ENCODE results near the gene SCARB1. TPM values are rescaled to one million over a fixed set of nuclear protein-coding genes. Genes with fewer than 3 reads are reported as not detected.
A peak's percentile ranks its signal among the peaks of the same experiment; 100 is the strongest.
"Not testable (repeated sequence)": the region's sequence is repeated elsewhere in the genome, so short reads cannot be mapped to it uniquely, and the experiment has no call there.

Gene SCARB1
- total and polyA plus RNA-seq, 2 of the 13 experiments (the other 11 are each of a cell fraction or from before 2014, with no cell fraction given), result 63.4 to 160 TPM

DNA sequence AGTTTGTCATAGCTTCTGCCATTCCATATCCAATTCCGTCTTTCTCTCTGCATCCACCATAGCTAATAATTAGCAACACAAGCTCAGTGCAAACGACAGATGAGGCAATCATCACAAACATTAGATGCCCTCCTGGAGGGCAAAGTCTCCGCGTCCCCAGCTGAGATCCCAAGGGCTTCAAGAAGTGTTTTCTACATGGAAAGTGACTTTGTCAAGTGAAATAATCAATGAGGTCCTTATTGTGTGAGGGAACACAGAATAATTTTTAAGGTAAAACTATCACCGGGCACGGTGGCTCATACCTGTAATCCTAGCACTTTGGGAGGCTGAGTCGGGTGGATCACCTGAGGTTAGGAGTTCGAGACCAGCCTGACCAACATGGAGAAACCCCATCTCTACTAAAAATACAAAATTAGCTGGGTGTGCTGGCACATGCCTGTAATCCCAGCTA, 36.7 kb upstream of the SCARB1 start (continued):
- TF ChIP-seq ADNP (CRISPR knock-in tag; IDR thresholded peaks at IDR 0.05) (peak; percentile 71), SPEN (CRISPR knock-in tag; IDR thresholded peaks at IDR 0.05; ENCODE audit: low read depth) (peak; percentile 71; the same call in 1 of the 2 replicates), SP5 (CRISPR knock-in tag; IDR thresholded peaks at IDR 0.05; ENCODE audit: borderline replicate concordance, low read depth) (0 out of 2 replicates have a peak, but pooled peaks have one; percentile 42), ZNF205 (CRISPR knock-in tag; IDR thresholded peaks at IDR 0.05) (peak; percentile 86), ZNF292 (CRISPR knock-in tag; IDR thresholded peaks at IDR 0.05; ENCODE audit: borderline replicate concordance, low read depth) (peak; percentile 70; the same call in 1 of the 2 replicates), SIN3A (IDR thresholded peaks at IDR 0.05; ENCODE audit: borderline replicate concordance, low read depth, low read length) (peak; percentile 48; the same call in 1 of the 2 replicates), MEIS2 (CRISPR knock-in tag; IDR thresholded peaks at IDR 0.05) (peak; percentile 76; the same call in 1 of the 2 replicates), POLR2G (IDR thresholded peaks at IDR 0.05; ENCODE audit: low read depth, low read length) (peak; percentile 39; the same call in 1 of the 2 replicates), ZFP1 (CRISPR knock-in tag; IDR thresholded peaks at IDR 0.05) (peak; percentile 54; the same call in 1 of the 2 replicates), TGIF2 (CRISPR knock-in tag; IDR thresholded peaks at IDR 0.05) (0 out of 2 replicates have a peak, but pooled peaks have one; percentile 48), LCORL (CRISPR knock-in tag; IDR thresholded peaks at IDR 0.05) (peak; percentile 31; the same call in 1 of the 2 replicates), ZBTB20 (CRISPR knock-in tag; IDR thresholded peaks at IDR 0.05; ENCODE audit: borderline replicate concordance, low read depth) (peak; percentile 76; the same call in 1 of the 2 replicates), ZFY (CRISPR knock-in tag; IDR thresholded peaks at IDR 0.05) (peak; percentile 35; the same call in 1 of the 2 replicates), CEBPB (IDR thresholded peaks at IDR 0.05; ENCODE audit: borderline replicate concordance, low read depth, low read length) (peak; percentile 98), MYC (CRISPR knock-in tag; IDR thresholded peaks at IDR 0.05; ENCODE audit: borderline replicate concordance) (peak; percentile 18; the same call in 1 of the 2 replicates), ZNF124 (CRISPR knock-in tag; IDR thresholded peaks at IDR 0.05) (peak; percentile 62; the same call in 1 of the 2 replicates), SOX5 (CRISPR knock-in tag; IDR thresholded peaks at IDR 0.05; ENCODE audit: borderline replicate concordance) (peak; percentile 74), KDM2A (CRISPR knock-in tag; IDR thresholded peaks at IDR 0.05; ENCODE audit: borderline replicate concordance, low read depth) (peak; percentile 54; the same call in 1 of the 2 replicates), TARDBP (CRISPR knock-in tag; IDR thresholded peaks at IDR 0.05) (peak; percentile 54; the same call in 1 of the 2 replicates), FOXA1 (CRISPR knock-in tag; IDR thresholded peaks at IDR 0.05) (peak; percentile 67; the same call in 1 of the 2 replicates), ZNF350 (CRISPR knock-in tag; IDR thresholded peaks at IDR 0.05; ENCODE audit: borderline replicate concordance, low read depth) (0 out of 2 replicates have a peak, but pooled peaks have one; percentile 20)
- TF ChIP-seq, protein P1, sequence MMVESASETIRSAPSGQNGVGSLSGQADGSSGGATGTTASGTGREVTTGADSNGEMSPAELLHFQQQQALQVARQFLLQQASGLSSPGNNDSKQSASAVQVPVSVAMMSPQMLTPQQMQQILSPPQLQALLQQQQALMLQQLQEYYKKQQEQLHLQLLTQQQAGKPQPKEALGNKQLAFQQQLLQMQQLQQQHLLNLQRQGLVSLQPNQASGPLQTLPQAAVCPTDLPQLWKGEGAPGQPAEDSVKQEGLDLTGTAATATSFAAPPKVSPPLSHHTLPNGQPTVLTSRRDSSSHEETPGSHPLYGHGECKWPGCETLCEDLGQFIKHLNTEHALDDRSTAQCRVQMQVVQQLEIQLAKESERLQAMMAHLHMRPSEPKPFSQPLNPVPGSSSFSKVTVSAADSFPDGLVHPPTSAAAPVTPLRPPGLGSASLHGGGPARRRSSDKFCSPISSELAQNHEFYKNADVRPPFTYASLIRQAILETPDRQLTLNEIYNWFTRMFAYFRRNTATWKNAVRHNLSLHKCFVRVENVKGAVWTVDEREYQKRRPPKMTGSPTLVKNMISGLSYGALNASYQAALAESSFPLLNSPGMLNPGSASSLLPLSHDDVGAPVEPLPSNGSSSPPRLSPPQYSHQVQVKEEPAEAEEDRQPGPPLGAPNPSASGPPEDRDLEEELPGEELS (CRISPR knock-in tag; IDR thresholded peaks at IDR 0.05), result peak; percentile 90
- TF ChIP-seq LCORL, FOXA1 (IDR thresholded peaks at IDR 0.05): not testable (repeated sequence)
- TF ChIP-seq, protein P2, sequence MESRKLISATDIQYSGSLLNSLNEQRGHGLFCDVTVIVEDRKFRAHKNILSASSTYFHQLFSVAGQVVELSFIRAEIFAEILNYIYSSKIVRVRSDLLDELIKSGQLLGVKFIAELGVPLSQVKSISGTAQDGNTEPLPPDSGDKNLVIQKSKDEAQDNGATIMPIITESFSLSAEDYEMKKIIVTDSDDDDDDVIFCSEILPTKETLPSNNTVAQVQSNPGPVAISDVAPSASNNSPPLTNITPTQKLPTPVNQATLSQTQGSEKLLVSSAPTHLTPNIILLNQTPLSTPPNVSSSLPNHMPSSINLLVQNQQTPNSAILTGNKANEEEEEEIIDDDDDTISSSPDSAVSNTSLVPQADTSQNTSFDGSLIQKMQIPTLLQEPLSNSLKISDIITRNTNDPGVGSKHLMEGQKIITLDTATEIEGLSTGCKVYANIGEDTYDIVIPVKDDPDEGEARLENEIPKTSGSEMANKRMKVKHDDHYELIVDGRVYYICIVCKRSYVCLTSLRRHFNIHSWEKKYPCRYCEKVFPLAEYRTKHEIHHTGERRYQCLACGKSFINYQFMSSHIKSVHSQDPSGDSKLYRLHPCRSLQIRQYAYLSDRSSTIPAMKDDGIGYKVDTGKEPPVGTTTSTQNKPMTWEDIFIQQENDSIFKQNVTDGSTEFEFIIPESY (CRISPR knock-in tag; IDR thresholded peaks at IDR 0.05), result 0 out of 2 replicates have a peak, but pooled peaks have one; percentile 26
- TF ChIP-seq, protein P3, sequence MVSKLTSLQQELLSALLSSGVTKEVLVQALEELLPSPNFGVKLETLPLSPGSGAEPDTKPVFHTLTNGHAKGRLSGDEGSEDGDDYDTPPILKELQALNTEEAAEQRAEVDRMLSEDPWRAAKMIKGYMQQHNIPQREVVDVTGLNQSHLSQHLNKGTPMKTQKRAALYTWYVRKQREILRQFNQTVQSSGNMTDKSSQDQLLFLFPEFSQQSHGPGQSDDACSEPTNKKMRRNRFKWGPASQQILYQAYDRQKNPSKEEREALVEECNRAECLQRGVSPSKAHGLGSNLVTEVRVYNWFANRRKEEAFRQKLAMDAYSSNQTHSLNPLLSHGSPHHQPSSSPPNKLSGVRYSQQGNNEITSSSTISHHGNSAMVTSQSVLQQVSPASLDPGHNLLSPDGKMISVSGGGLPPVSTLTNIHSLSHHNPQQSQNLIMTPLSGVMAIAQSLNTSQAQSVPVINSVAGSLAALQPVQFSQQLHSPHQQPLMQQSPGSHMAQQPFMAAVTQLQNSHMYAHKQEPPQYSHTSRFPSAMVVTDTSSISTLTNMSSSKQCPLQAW (CRISPR knock-in tag; IDR thresholded peaks at IDR 0.05), result peak; percentile 99
